NT2/D1 (cell line): ENCODE results near the gene TMEM185A.
"Not testable (repeated sequence)": the region's sequence is repeated elsewhere in the genome, so short reads cannot be mapped to it uniquely, and the experiment has no call there.

ENCODE experiments used
- DNase-seq: peaks from one replicate; pipeline ENCODE4 v3.0.0-alpha.2; 2011; ENCODE audit warnings: low read depth, low spot score
- H3K27me3 ChIP-seq: 2 replicates; pipeline ENCODE4 v1.6.0; 2011; ENCODE audit warnings: mild to moderate bottlenecking; ENCODE audit not compliant: insufficient read length, insufficient read depth
- H3K36me3 ChIP-seq: 2 replicates; pipeline ENCODE4 v1.6.1; 2011; ENCODE audit warnings: mild to moderate bottlenecking, low read length, mixed read lengths; ENCODE audit not compliant: insufficient read depth, insufficient read length
- H3K4me1 ChIP-seq: 2 replicates; pipeline ENCODE4 v1.5.1; 2011; ENCODE audit not compliant: insufficient read depth, insufficient read length
- H3K4me3 ChIP-seq: 2 replicates; pipeline ENCODE4 v1.5.1; 2011; ENCODE audit warnings: low read depth; ENCODE audit not compliant: insufficient read length
- H3K9ac ChIP-seq: 2 replicates; pipeline ENCODE4 v1.6.0; 2011; ENCODE audit warnings: low read depth; ENCODE audit not compliant: insufficient read length
- H3K9me3 ChIP-seq: 2 replicates; pipeline ENCODE4 v1.5.1; 2011; ENCODE audit warnings: mild to moderate bottlenecking, low read length; ENCODE audit not compliant: insufficient read depth
- SUZ12 ChIP-seq: IDR thresholded peaks from 2 replicates; pipeline ENCODE4 v1.6.1; 2011; ENCODE audit not compliant: insufficient read length, insufficient read depth; ENCODE audit errors: extremely low read depth
- YY1 ChIP-seq: IDR thresholded peaks from 2 replicates; pipeline ENCODE4 v1.6.1; 2011; ENCODE audit not compliant: insufficient read length, insufficient read depth
- ZNF274 ChIP-seq: IDR thresholded peaks from 2 replicates; pipeline ENCODE4 v1.6.1; 2011; ENCODE audit warnings: mild to moderate bottlenecking, low read depth, low read length

The TMEM185A gene

DNA sequence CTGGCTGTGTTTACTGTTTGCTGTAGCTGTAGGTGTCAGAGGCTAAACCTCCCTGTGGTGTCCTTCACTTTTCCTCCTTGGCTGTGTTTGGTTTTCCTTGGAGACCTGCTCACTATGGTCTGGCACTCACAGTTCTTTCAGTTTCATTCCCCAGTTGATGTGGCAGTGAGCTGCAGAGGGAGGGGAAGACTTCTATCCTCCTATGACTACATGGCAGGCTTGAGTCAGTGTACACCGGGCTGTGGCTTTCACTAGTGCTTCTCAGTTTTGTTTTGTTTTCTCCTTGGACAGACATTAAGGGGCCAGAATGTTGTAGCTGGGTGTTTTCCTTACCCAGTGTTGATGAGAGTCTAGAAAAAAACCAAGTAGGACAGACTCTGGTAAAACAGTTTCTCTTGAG lies 58.1 kb downstream of the TMEM185A start:
- not testable (repeated sequence) for H3K9me3 ChIP-seq, H3K27me3 ChIP-seq, H3K4me3 ChIP-seq, H3K4me1 ChIP-seq, H3K36me3 ChIP-seq, H3K9ac ChIP-seq, DNase-seq

GRCh38 chrX:149572743-149573142 lies 58.8 kb downstream of the TMEM185A start:
- H3K36me3 ChIP-seq: no peaks in the 10 kb centered on the region
- no peak overlapping the region for H3K4me3 ChIP-seq
- no peaks in the 10 kb centered on the region for H3K9me3 ChIP-seq
- H3K27me3 ChIP-seq: no peaks in the 10 kb centered on the region
- no peak overlapping the region for H3K9ac ChIP-seq
- no peaks in the 10 kb centered on the region for H3K4me1 ChIP-seq
- no peak for TF ChIP-seq ZNF274
- DNase-seq: no peak

DNA sequence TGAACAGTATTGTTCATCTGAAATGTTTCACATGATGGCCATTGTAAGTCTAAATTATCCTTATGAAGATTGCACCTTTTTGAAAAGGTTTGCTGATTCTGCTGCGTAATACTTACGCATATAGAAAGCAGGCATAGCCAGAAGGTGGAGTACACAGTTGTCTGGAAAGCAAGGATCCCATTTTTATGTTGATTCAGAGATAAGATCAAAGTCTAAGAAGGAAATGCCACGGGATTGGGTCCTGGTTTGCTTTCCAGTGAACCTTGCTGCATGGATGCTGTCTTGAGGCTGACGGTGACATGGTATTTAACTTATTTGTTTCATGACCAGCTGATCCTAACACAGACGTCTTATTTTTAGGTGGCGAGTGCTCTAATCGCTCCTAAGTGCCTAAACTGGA lies 59.8 kb downstream of the TMEM185A start:
- Histone ChIP-seq H3K27me3 (no peaks in the 10 kb centered on the region), H3K9me3 (no peaks in the 10 kb centered on the region), H3K4me3 (no peak overlapping the region), H3K9ac (no peak overlapping the region), H3K4me1 (no peaks in the 10 kb centered on the region), H3K36me3 (no peaks in the 10 kb centered on the region)
- TF ChIP-seq SUZ12: no peak
- no peak for TF ChIP-seq YY1
- TF ChIP-seq ZNF274: no peak
- no peak for DNase-seq

- H3K9ac ChIP-seq: no peak overlapping the region
- TF ChIP-seq ZNF274 (no peak), YY1 (no peak), SUZ12 (no peak)
- no peaks in the 10 kb centered on the region for H3K36me3 ChIP-seq
- no peak overlapping the region for H3K4me3 ChIP-seq
- DNase-seq: no peak
- no peaks in the 10 kb centered on the region for H3K27me3 ChIP-seq
- H3K4me1 ChIP-seq: no peaks in the 10 kb centered on the region
- H3K9me3 ChIP-seq: no peaks in the 10 kb centered on the region
Measured at GRCh38 chrX:149570668-149571067, 60.9 kb downstream of the TMEM185A start.

- no peak for TF ChIP-seq ZNF274
- TF ChIP-seq YY1: no peak
- TF ChIP-seq SUZ12: no peak
Measured at GRCh38 chrX:149569770-149570169, 61.8 kb downstream of the TMEM185A start.

GRCh38 chrX:149568701-149569296 lies 62.8 kb downstream of the TMEM185A start:
- Histone ChIP-seq H3K4me3 (no peak overlapping the region), H3K36me3 (no peaks in the 10 kb centered on the region), H3K27me3 (no peaks in the 10 kb centered on the region), H3K9ac (no peak overlapping the region), H3K4me1 (no peaks in the 10 kb centered on the region), H3K9me3 (no peaks in the 10 kb centered on the region)
- DNase-seq: no peak
- TF ChIP-seq ZNF274: no peak

More at GRCh38 chrX:149569770-149570169, 61.8 kb downstream of the TMEM185A start:
- no peak overlapping the region for H3K9ac ChIP-seq
- H3K36me3 ChIP-seq: no peaks in the 10 kb centered on the region
- H3K4me3 ChIP-seq: no peak overlapping the region
- H3K4me1 ChIP-seq: no peaks in the 10 kb centered on the region
- no peaks in the 10 kb centered on the region for H3K27me3 ChIP-seq
- no peaks in the 10 kb centered on the region for H3K9me3 ChIP-seq
- no peak for DNase-seq

GRCh38 chrX:149567621-149568417 lies 63.8 kb downstream of the TMEM185A start:
- H3K36me3 ChIP-seq: no peaks in the 10 kb centered on the region
- H3K9ac ChIP-seq: no peak overlapping the region
- TF ChIP-seq ZNF274: no peak
- H3K4me1 ChIP-seq: no peaks in the 10 kb centered on the region
- no peak for DNase-seq
- no peaks in the 10 kb centered on the region for H3K27me3 ChIP-seq
- no peaks in the 10 kb centered on the region; the same call in 1 of the 2 replicates for H3K9me3 ChIP-seq
- no peak overlapping the region for H3K4me3 ChIP-seq

- H3K4me3 ChIP-seq: no peak overlapping the region
- H3K9me3 ChIP-seq: no peaks in the 10 kb centered on the region; the same call in 1 of the 2 replicates
- H3K36me3 ChIP-seq: no peaks in the 10 kb centered on the region
- H3K4me1 ChIP-seq: no peaks in the 10 kb centered on the region
- DNase-seq: no peak
- no peak overlapping the region for H3K9ac ChIP-seq
- no peak for TF ChIP-seq YY1
- no peak for TF ChIP-seq ZNF274
- no peak for TF ChIP-seq SUZ12
- no peaks in the 10 kb centered on the region for H3K27me3 ChIP-seq
Measured at GRCh38 chrX:149563359-149563758, 68.2 kb downstream of the TMEM185A start.

DNA sequence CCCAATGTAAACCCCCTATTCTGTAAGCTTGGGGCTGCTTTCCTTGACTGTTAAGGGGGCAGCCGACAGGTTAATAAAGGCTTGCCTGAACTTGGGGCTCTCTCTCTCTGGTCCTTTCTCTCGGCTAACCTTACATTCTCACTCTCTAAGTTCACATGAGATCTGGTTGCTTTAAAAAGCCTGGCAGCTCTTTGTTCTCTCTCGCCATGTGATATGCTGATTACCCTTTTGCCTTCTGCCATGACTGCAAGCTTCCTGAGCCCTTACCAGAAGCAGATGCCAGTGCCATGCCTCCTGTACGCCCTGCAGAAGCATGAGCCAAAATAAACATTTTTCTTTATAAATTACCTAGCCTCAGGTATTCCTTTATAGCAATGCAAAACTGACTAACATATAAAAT lies 76.3 kb downstream of the TMEM185A start:
- not testable (repeated sequence) for H3K27me3 ChIP-seq, H3K36me3 ChIP-seq, DNase-seq, H3K4me3 ChIP-seq, H3K9ac ChIP-seq, H3K9me3 ChIP-seq, H3K4me1 ChIP-seq

DNA sequence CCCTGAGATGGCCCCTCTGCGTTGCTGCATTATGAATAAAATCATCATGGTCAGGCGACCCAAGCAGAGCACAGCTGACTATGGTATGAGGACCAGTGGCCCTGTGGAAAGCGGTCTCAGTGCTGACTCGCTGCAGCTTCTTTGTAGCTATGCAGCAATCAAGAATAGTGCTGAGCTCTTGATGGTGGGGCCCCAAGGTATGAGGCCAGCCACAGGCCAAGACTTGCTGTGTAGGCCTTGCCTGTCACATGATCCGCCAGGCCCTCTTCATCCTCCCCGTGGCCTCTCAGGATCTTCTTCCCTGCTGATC lies 79.7 kb downstream of the TMEM185A start:
- not testable (repeated sequence) for H3K4me1 ChIP-seq, H3K9me3 ChIP-seq, H3K9ac ChIP-seq, H3K27me3 ChIP-seq, H3K36me3 ChIP-seq, H3K4me3 ChIP-seq, DNase-seq

- H3K4me1 ChIP-seq, DNase-seq, H3K36me3 ChIP-seq, H3K9ac ChIP-seq, H3K4me3 ChIP-seq, H3K9me3 ChIP-seq, H3K27me3 ChIP-seq: not testable (repeated sequence)
Measured at GRCh38 chrX:149551245-149551938, 80.2 kb downstream of the TMEM185A start.
